Bone marrow (tissue), 2 donors: ENCODE measurements around the gene KRTAP5-1.

ENCODE experiments used
- DNase-seq, 2 donors: peaks; one replicate each; lab custom pipeline; 2025; lab: John Stamatoyannopoulos, UW

The KRTAP5-1 gene

GRCh38 chr11:1545432-1545831, 39.7 kb downstream of the KRTAP5-1 start:
- no peak for DNase-seq

- DNase-seq = no peak
Observed at GRCh38 chr11:1544536-1544935, 40.5 kb downstream of the KRTAP5-1 start.

- DNase-seq = no peak
Observed at GRCh38 chr11:1543606-1544263, 41.3 kb downstream of the KRTAP5-1 start.

- no peak for DNase-seq
Observed at GRCh38 chr11:1542267-1542666, 42.8 kb downstream of the KRTAP5-1 start.

GRCh38 chr11:1541474-1542204, 43.4 kb downstream of the KRTAP5-1 start:
- DNase-seq = no peak

- no peak for DNase-seq
Observed at GRCh38 chr11:1540074-1540473, 45.0 kb downstream of the KRTAP5-1 start.

- DNase-seq = no peak
Observed at GRCh38 chr11:1538153-1538552, 46.9 kb downstream of the KRTAP5-1 start.

GRCh38 chr11:1536065-1536843, 48.8 kb downstream of the KRTAP5-1 start:
- DNase-seq = no peak

- no peak for DNase-seq
Observed at GRCh38 chr11:1534682-1535081, 50.4 kb downstream of the KRTAP5-1 start.
